ENCODE data around the gene ATP13A4.
"Not testable (repeated sequence)": the region's sequence is repeated elsewhere in the genome, so short reads cannot be mapped to it uniquely, and the experiment has no call there.

The ATP13A4 gene

DNA sequence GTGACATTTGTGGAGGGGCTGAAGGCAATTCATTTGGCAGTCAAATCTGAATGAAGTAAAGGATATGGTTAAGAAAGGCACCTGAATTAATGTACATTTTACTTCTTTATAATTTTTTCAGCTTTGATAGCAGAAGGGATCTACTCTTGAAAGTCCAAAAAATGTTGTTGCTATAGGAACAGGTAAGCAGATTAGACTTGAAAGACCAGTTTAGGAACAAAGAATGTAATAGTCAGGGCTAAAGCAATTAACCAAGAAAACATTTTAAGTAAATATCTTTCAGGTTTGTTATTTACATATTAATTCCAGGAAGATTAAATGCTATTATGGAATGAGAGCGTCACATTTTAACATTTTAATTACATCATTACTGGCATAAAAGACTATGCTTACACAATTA lies 1.1 kb downstream of the ATP13A4 start:
- no peak for DNase-seq

DNA sequence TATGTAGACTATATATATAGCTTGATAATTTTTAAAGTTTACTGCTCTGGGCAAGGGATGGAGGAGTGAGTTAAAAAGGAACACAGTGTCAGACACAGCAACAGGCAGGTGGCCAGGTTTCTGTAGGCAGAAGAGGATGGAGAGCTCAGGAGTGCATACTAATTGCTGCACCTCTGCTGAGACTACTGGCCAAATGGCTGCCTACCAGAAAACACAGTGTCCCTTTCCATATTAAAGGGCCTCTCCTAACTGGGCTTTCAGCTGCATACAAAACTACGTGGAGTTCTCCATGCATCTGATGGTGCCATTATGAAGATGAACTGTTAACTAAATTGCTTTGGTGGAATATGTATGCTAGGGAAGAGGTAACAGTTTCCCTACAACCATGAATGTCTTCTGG lies 1.8 kb downstream of the ATP13A4 start:
- DNase-seq = no peak

DNA sequence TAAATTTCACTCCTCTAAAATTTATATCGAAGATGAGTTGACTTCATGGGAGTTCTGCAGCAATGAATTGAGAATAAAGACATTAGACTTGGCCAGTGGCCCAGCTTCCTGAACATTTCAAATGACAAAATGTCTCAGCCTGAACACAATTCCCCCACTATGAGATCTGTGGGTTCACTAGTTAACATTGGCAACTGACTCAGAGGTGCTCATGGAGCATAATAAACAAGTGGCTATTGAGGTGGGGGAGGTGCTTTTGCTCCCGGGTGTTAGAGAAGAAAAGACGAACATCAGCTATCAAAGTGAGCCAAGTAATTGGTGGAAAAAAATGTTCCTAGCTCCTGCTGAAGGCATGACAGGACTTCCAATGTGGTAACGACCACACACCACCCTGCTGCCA lies 6.3 kb downstream of the ATP13A4 start:
- DNase-seq = no peak

DNA sequence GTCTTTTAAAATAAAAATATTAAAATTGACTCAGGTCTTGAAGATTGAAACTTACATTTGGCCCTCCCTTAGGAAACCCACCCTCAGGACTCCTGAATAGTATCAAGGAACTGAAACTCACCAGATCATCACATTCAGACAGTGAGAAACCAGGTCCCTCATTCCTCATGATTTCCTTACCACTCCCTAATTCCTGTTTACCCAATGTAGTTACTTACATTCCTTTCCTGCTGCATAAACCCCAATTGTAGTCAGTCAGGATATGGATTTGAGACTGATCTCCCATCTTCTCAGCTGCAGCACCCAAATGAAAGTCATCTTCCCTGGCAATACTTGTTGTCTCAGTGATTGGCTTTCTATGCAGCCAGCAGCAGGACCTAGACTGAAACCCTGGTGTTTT lies 8.6 kb downstream of the ATP13A4 start:
- no peak for DNase-seq

DNA sequence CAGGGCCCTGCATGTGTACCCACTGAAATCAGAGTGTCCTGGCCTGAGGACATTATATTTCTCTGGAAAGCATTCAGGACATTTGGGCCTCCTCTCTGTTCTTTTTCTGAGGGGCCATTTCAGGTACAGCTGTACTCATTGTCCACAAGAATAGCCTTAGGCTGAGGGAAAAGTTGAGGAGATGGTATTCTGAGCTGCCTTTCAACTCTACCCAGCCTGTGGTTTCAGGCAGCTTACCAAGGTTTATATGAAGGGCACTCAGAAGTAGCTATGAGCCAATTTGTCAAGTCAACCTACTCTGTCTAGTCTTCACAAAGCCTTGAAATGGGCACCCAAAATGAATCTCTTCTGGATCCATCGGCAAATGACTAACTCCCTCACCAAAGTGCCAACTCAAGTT lies 9.4 kb downstream of the ATP13A4 start:
- no peak for DNase-seq

DNA sequence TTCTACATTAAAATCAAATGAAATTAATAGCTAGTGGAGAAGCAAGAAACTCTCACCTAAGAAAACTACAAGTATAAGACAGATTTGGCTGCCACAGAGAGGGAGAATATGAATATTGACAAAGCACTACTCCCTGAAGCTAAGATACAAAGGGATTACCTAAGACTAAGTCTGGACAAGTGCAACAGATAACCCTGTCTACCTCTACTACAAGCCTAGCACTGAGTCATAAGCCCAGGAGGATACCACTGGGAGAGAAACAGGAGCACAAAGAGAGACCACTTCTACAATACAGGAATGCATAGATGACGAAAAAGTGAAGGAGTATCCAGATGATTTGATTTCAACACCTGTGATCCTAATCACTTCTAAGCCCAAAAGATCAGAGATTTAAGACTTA lies 10.4 kb downstream of the ATP13A4 start:
- no peak for DNase-seq

DNA sequence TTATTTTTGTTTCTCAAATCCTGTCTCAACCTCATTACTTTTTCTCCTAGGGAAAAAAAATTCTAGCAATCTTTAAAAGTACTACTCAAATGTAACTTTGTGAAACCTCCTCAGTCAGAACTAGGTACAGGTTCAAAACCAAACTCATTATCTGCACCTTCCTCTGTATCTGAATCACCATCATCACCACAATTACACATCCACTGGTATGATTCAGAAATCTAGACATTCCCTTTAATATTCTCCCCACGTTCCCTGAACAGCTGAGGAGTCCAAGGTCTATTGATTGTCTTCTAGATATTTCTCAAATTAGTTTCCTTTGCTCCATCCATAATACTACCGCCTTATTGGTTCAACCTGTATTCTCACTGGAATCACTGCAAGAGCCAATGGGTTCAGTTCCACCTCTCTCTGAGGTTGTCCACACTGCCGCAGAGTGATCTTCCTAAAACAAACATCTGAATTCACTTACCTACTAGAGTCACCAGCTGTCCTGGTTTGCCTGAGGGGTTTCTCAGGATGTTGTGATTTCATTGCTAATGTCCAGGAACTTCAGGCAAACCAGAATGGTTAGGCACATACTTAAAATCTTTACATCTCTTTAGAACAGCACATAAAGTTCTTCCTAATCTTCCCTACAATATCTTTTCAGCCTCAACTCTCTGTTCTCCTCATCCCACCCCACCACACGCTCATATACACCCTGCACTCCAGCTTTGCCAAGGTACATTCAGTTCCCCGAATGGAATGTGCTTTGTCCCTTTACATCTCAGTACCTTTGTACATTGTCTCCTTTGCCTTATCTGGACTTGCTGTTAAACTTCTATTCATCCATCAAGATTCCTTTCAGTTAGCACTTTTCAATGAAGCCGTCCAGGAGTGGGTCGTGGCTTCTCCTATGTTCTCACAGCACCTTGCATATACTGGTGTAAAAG lies 24.2 kb downstream of the ATP13A4 start:
- DNase-seq = no peak

DNA sequence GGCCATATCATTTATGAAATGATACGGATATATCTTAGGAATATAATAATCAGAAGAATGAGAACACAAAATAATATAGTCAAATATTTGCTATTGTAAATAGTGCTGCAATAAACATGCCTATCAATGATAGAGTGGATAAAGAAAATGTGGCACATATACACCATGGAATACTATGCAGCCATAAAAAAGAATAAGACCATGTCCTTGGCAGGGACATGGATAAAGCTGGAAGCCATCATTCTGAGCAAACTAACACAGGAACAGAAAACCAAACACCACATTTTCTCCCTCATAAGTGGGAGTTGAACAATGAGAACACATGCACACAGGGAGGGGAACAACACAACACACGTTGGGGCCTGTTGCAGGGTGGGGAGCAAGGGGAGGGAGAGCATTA lies 28.6 kb downstream of the ATP13A4 start:
- not testable (repeated sequence) for DNase-seq

DNA sequence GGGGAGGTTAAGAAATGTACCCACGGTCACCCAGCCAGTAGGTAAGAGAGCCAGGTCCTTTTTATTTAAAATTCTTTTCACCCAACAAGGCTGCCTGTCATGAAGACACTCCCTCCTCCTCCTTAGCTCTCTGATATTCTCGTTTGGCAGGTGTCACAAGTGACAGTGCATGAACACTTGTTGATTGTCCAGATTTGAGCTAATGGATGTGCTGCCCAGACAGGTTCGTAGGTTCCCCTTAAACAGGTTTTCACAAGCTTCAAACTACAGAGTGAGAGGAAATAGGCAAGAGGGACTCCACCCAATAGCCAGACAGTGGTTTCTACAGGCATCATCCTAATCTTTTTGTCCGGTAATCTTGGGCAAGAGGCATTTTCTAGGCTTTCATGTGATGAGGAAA lies 32.2 kb downstream of the ATP13A4 start:
- no peak for DNase-seq

DNA sequence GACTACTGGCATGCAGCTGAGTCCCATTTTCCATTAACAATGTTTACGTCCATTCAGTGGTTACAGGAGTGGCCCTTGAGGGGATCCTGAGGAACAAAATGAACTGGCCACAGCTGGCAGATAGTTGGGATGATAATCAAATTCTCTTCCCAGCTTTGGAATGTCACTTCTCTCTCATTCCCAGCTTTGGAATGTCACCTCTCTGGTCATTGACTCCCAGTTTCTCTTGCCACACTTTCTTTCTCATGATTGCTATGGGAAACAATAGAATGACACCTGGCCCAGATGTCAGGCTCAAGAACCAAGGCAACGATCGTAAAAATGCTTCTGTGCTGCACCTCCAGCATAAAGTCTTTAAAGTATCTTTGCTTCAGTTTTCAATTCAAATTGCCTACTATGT lies 34.0 kb downstream of the ATP13A4 start:
- DNase-seq = no peak

DNA sequence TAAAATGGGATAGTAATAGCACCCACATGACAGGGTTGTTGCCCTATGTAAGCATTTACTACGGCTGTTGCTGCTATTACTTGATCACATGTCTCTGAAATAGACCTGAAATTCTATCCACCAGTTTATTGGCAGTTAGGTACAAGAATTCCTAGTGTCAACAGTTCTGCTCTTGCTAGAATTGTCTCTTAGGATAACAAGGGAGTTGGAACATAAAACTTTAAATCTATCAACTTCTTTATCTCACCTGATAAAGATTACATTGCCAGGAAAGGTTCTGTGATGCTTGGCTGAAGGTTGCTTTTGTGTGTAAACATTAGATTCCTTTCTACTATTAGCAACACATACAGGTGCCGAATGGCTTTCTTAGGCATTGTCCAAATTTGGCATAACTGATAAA lies 38.7 kb downstream of the ATP13A4 start:
- no peak for DNase-seq

DNA sequence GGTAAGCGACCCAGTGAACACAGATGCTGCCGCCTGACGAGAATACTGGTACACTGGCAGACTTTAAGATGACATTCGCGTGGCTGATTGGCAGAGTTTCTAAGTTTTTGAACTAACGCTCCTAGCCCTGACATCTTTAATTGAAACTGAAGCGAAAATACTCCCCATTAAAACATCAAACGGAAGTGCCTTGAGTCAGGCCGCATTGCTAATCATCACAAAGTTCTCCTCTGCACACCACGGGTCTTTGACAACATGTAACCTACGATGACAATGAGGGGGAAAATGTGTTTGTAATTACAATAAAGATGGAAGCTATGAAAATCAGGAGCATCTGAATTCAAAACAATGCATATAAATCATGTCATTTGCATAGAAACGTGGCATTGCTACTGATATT lies 44.5 kb downstream of the ATP13A4 start:
- DNase-seq = no peak

DNA sequence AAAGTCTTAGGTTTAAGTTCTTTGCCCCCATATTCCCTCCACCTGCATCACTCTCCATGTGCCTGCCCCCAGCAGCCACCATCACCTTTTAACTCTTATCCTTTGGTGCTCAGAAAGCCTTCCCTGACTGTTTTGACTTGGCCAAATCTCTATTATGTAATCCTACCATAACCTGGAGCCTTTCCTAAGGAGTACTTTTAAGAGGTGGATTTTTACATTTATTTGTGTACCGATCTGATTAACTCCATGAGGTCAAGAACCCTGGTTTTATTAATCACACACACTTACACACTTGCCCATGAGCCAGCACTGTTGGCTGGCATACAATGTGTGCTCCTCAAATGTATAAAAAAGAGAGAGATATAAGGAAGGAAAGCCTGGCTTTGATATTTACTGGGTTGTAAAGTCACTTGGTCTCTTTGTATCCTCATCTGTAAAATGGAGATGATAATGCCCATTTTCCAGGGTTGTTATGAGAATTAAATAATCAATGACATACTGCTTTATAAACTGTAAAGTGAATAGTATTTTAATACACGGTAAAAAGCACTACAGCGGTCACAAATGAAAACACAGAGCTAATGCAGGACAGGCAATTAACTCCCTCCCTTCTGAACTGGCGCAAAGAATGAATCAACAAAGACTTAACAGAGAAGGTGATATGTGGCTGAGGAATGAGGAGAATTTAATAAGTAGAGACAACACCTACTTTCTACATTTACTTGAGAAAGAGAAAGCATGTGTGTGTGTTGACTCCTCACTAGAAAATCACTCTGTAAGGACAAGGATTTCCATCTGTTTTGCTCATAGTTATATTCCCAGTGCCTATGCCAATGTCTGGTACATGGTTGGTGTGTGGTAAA lies 45.4 kb downstream of the ATP13A4 start:
- DNase-seq = no peak

DNA sequence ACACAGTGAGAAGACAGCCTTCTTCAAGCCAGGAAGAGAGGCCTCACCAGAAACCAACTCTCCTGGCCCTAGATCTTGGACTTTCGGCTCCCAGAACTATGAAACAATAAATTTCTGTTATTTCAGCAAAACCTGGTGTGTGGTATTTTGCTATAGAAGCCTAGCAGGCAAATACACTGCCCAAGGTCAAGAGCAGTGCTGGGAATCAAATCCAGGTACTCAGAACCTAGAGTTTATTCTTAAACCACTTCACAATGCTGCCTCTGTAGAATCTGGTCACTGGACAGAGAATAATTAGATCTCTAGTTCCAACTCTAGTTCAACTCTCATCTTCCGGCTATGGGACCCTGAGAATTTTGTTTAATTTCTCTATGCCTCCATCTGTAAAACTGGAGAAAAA lies 46.6 kb downstream of the ATP13A4 start:
- no peak for DNase-seq

DNA sequence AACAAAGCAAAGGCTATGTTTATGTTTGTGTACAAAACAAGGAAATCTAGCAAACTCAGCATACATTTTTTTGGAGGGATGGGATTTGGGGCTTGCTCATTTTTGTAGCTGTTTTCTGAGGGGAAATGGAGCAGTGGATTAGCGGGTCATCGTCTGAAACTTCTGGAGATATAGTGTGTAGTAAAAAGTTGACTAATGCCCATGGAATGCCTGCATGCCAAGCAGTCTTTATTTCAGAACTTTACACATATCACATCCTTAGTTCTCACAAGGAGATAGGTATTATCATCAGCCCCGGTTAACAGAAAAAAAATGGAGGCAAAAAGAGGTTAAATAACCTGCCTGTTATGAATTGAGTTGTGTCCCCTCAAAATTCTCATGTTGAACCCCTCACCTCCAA lies 47.1 kb downstream of the ATP13A4 start:
- no peak for DNase-seq

DNA sequence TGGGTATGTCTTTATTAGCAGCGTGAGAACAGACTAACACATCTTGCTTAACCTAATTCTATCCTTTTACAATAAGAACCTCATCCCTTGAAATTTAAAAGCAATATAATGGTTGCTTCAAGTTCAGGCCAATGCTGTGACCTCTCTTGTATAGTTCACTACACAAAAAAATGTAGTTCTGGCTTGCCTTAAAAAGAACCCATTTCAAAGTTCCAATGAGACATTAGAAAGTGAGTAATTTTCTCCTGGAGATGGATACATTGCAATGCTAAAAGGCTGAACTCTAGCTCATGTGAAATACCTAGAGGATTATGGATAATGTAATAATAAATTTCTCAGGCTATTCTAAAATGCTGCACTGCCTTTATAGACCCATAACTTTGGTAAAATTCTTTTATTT lies 47.8 kb downstream of the ATP13A4 start:
- DNase-seq = no peak

DNA sequence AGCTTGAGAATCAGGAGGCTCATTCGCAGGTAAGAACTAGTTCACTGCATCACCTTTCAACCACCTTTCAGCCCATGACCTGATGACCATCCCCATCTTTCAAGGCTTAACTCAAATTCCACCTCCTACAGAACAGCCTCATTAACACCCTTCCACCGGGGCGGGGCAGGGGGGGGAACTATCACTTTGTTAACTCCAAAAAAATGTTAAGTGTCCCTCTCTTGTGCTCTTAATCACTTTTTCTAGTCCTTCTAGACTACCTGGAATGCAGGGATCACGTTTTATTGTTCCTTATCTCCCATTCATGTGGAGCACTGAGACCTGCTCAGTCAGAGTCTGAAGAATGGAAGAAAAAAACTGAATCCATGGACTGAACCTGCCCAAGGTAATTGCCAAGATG lies 51.8 kb downstream of the ATP13A4 start:
- no peak for DNase-seq

DNA sequence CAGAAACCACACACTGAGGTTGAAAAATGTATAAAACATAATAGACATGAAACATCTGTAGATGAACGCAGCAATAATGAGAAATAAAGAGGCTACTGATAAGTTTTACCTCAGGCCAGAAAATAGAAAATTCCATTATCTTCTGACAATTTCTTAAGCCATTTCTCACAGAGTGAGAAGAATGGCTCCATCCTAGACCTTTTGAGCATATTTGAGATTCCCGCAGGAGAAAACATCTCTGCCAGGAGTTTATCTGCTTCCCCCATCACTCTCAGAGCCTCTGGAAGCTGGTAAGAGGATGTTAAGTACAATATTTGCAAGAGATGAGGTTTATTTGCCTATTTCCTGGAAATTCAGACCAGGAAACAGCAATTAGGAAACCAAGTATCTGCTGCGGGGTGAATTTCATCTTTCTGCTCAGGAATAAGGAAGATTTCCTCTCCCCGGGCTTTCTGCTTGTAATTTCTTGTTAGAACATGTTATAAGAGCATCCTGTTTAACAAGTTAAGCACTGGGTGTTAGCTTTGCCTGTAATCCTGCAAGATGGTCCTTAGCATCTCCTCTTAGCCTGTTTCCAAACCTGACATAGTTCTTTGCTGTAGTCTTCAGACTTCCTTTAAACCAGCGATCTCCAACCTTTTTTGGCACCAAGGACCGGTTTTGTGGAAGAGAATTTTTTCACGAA lies 54.8 kb downstream of the ATP13A4 start:
- no peak for DNase-seq

DNA sequence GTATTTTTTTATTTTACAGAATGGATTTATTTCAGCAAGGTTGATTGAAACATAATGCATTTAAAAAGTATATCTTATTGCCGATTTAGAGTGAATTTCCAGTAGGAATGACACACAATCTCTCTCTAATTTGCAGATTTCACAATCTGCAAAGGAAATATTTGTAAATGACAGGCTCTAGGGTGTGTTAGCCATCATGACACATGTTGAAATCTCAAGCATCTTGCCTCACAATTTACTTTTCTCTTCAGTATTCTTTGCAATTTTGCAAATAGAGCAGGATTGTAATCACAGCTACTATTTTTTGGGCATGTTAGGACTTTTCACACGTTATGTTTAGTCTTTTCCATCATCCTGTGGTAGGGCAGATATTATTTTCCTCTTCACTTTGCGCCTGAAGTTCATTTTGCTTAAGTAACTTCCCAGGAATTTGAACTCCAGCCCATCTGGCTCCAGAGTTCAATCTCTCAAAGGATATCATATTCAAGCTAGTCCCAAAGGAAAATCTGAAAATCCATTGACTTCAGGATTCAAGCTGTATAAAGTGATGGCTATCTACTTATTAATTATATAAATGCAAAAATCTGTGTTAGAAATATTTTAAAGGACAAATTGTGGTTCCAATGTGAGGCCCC lies 55.4 kb downstream of the ATP13A4 start:
- no peak for DNase-seq

DNA sequence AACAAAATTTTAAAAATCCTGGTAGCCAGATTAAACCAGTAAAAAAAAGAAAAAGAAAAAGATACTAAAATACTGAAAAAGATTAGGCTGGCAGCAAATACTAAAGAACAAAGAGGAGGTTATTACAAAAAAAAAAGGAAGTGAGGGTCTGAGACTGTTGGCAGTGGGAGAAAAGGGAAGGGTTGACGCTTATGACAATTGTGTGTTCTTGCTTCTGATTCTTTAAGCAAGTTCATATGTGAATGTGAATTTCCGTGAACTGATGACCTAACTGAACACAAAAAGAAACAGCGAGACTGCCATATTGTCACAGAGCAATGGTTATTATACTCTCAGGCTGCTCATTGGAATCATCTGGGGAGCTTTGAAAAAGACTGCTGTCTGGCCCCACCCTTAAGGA lies 56.5 kb downstream of the ATP13A4 start:
- no peak for DNase-seq

DNA sequence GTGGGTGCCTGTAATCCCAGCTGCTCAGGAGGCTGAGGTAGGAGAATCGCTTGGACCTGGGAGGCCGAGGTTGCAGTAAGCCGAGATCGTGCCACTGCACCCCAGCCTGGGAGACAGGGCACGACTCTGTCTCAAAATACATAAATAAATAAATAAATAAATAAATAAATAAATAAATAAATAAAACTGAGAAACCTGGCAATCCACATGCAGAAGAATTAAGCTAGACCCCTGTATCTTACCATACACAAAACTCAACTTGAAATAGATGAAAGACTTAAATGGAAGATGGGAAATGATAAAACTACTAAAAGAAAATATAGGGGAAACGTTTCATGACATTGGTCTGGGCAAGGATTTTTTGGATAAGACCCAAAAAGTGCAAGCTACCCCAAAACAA lies 58.0 kb downstream of the ATP13A4 start:
- DNase-seq = no peak

DNA sequence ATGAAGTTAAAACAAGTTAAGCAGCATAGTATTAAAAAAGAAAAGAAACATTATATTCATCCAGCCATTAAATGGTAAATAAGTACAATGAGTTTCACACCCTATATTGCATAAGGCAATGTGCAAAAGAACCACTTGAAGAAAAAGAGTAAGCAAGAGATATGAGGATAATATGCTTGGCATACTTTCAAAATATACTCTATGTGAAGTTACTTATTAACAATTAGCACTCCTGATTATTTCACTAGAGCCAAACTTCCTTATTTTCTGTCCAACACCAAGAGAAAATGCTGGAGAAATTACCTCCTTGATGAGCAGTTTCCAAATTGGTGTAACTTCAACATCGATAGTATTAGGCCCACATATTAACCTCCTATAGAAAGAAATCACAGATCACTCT lies 63.7 kb downstream of the ATP13A4 start:
- no peak for DNase-seq

DNA sequence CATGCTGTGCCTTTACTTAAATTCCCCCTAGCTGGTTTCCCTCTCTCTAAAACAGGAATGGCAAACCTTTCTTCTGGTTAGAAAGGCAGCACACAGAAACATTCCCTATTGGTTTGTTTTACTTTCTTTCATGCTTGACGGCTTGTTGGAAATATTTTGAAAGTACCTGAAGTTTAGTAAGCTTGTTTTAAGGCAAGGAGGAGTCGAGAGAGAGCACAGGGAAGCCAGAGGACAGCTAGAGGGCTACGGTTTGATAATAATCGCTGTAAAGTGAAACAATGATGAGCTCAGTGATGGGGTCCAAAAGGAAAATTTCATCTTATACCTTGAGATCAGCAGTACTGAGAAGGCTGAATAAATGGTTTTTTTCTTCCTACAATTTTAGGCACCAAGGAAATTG lies 64.1 kb downstream of the ATP13A4 start:
- no peak for DNase-seq

All from activated CD8-positive, alpha-beta memory T cell treated with anti-CD3 and anti-CD28 coated beads, Interleukin-2, amount 50 U/mL, for 4 hours (primary cell).